Measurements from ENCODE around the gene ADAMTS6.

Gene ADAMTS6

GRCh38 chr5:65483546-65484346 is 2.0 kb upstream of the ADAMTS6 start:
- peak overlapping the region; percentile 92 for H3K4me3 ChIP-seq (ENCODE audit: low read length)
- DNase-seq (ENCODE audit: low read depth) = peak; percentile 88
- no peaks in the 10 kb centered on the region for H3K9me3 ChIP-seq (ENCODE audit: control insufficient read depth, low read length)

GRCh38 chr5:65482736-65483545 is 1.2 kb upstream of the ADAMTS6 start:
- Histone ChIP-seq H3K9me3 (ENCODE audit: control insufficient read depth, low read length) (no peaks in the 10 kb centered on the region), H3K4me1 (ENCODE audit: control insufficient read depth, insufficient read depth, low read length) (peaks cover 20% of the 10 kb centered on the region), H3K36me3 (ENCODE audit: control insufficient read depth, insufficient read depth, low read length, severe bottlenecking) (no peaks in the 10 kb centered on the region), H3K9ac (ENCODE audit: low read length) (peak overlapping the region; percentile 93), H3K27me3 (replicated peaks; ENCODE audit: control insufficient read depth, insufficient read depth, low read length) (no peaks in the 10 kb centered on the region), H3K4me3 (ENCODE audit: low read length) (peak overlapping the region; percentile 92)
- peak; percentile 80 for DNase-seq (ENCODE audit: low read depth)

More at GRCh38 chr5:65483546-65484346, 2.0 kb upstream of the ADAMTS6 start:
- Histone ChIP-seq H3K36me3 (ENCODE audit: control insufficient read depth, insufficient read depth, low read length, severe bottlenecking) (no peaks in the 10 kb centered on the region), H3K9ac (ENCODE audit: low read length) (peak overlapping the region; percentile 93), H3K4me1 (ENCODE audit: control insufficient read depth, insufficient read depth, low read length) (peaks cover 16% of the 10 kb centered on the region), H3K27me3 (replicated peaks; ENCODE audit: control insufficient read depth, insufficient read depth, low read length) (no peaks in the 10 kb centered on the region)

- Histone ChIP-seq H3K4me1 (ENCODE audit: control insufficient read depth, insufficient read depth, low read length) (peaks cover 23% of the 10 kb centered on the region), H3K4me3 (ENCODE audit: low read length) (peak overlapping the region; percentile 92), H3K9me3 (ENCODE audit: control insufficient read depth, low read length) (no peaks in the 10 kb centered on the region), H3K36me3 (ENCODE audit: control insufficient read depth, insufficient read depth, low read length, severe bottlenecking) (no peaks in the 10 kb centered on the region), H3K27me3 (replicated peaks; ENCODE audit: control insufficient read depth, insufficient read depth, low read length) (no peaks in the 10 kb centered on the region), H3K9ac (ENCODE audit: low read length) (peak overlapping the region; percentile 93)
- DNase-seq (ENCODE audit: low read depth) = peak; percentile 64
Measured at GRCh38 chr5:65482296-65482735, 596 bp upstream of the ADAMTS6 start.

- peak overlapping the region; percentile 92 for H3K4me3 ChIP-seq (ENCODE audit: low read length)
- peaks cover 29% of the 10 kb centered on the region for H3K4me1 ChIP-seq (ENCODE audit: control insufficient read depth, insufficient read depth, low read length)
- peak; percentile 53 for DNase-seq (ENCODE audit: low read depth)
- no peaks in the 10 kb centered on the region for H3K27me3 ChIP-seq (replicated peaks; ENCODE audit: control insufficient read depth, insufficient read depth, low read length)
- H3K9ac ChIP-seq (ENCODE audit: low read length) = peak overlapping the region; percentile 93
- no peaks in the 10 kb centered on the region for H3K36me3 ChIP-seq (ENCODE audit: control insufficient read depth, insufficient read depth, low read length, severe bottlenecking)
- no peaks in the 10 kb centered on the region for H3K9me3 ChIP-seq (ENCODE audit: control insufficient read depth, low read length)
Measured at GRCh38 chr5:65481171-65481581, 544 bp downstream of the ADAMTS6 start.

GRCh38 chr5:65480306-65480865 is 1.3 kb downstream of the ADAMTS6 start:
- DNase-seq (ENCODE audit: low read depth) = peak; percentile 92
- Histone ChIP-seq H3K4me1 (ENCODE audit: control insufficient read depth, insufficient read depth, low read length) (peaks cover 30% of the 10 kb centered on the region), H3K9me3 (ENCODE audit: control insufficient read depth, low read length) (no peaks in the 10 kb centered on the region), H3K4me3 (ENCODE audit: low read length) (peak overlapping the region; percentile 92), H3K27me3 (replicated peaks; ENCODE audit: control insufficient read depth, insufficient read depth, low read length) (no peaks in the 10 kb centered on the region), H3K9ac (ENCODE audit: low read length) (peak overlapping the region; percentile 93), H3K36me3 (ENCODE audit: control insufficient read depth, insufficient read depth, low read length, severe bottlenecking) (no peaks in the 10 kb centered on the region)

- H3K9ac ChIP-seq (ENCODE audit: low read length) = peak overlapping the region; percentile 93
- no peaks in the 10 kb centered on the region for H3K27me3 ChIP-seq (replicated peaks; ENCODE audit: control insufficient read depth, insufficient read depth, low read length)
- peak; percentile 15 for DNase-seq (ENCODE audit: low read depth)
- H3K4me3 ChIP-seq (ENCODE audit: low read length) = peak overlapping the region; percentile 92
- H3K36me3 ChIP-seq (ENCODE audit: control insufficient read depth, insufficient read depth, low read length, severe bottlenecking) = no peaks in the 10 kb centered on the region
- no peaks in the 10 kb centered on the region for H3K9me3 ChIP-seq (ENCODE audit: control insufficient read depth, low read length)
- peaks cover 38% of the 10 kb centered on the region for H3K4me1 ChIP-seq (ENCODE audit: control insufficient read depth, insufficient read depth, low read length)
Measured at GRCh38 chr5:65479527-65479926, 2.2 kb downstream of the ADAMTS6 start.

- Histone ChIP-seq H3K4me1 (ENCODE audit: control insufficient read depth, insufficient read depth, low read length) (peaks cover 45% of the 10 kb centered on the region), H3K9me3 (ENCODE audit: control insufficient read depth, low read length) (no peaks in the 10 kb centered on the region), H3K9ac (ENCODE audit: low read length) (no peak overlapping the region), H3K4me3 (ENCODE audit: low read length) (no peak overlapping the region), H3K27me3 (replicated peaks; ENCODE audit: control insufficient read depth, insufficient read depth, low read length) (no peaks in the 10 kb centered on the region), H3K36me3 (ENCODE audit: control insufficient read depth, insufficient read depth, low read length, severe bottlenecking) (no peaks in the 10 kb centered on the region)
- DNase-seq (ENCODE audit: low read depth) = peak; percentile 13
Measured at GRCh38 chr5:65478336-65478735, 3.4 kb downstream of the ADAMTS6 start.

- no peaks in the 10 kb centered on the region for H3K9me3 ChIP-seq (ENCODE audit: control insufficient read depth, low read length)
- H3K27me3 ChIP-seq (replicated peaks; ENCODE audit: control insufficient read depth, insufficient read depth, low read length) = no peaks in the 10 kb centered on the region
- no peak for DNase-seq (ENCODE audit: low read depth)
- no peaks in the 10 kb centered on the region for H3K36me3 ChIP-seq (ENCODE audit: control insufficient read depth, insufficient read depth, low read length, severe bottlenecking)
- H3K4me3 ChIP-seq (ENCODE audit: low read length) = no peak overlapping the region
- peaks cover 43% of the 10 kb centered on the region for H3K4me1 ChIP-seq (ENCODE audit: control insufficient read depth, insufficient read depth, low read length)
- H3K9ac ChIP-seq (ENCODE audit: low read length) = no peak overlapping the region
Measured at GRCh38 chr5:65475895-65476294, 5.8 kb downstream of the ADAMTS6 start.

- Histone ChIP-seq H3K4me3 (ENCODE audit: low read length) (no peak overlapping the region), H3K27me3 (replicated peaks; ENCODE audit: control insufficient read depth, insufficient read depth, low read length) (no peaks in the 10 kb centered on the region), H3K9me3 (ENCODE audit: control insufficient read depth, low read length) (no peaks in the 10 kb centered on the region), H3K9ac (ENCODE audit: low read length) (peak overlapping the region; percentile 71), H3K36me3 (ENCODE audit: control insufficient read depth, insufficient read depth, low read length, severe bottlenecking) (no peaks in the 10 kb centered on the region), H3K4me1 (ENCODE audit: control insufficient read depth, insufficient read depth, low read length) (peaks cover 43% of the 10 kb centered on the region)
- DNase-seq (ENCODE audit: low read depth) = no peak
Measured at GRCh38 chr5:65475336-65475735, 6.4 kb downstream of the ADAMTS6 start.

- Histone ChIP-seq H3K4me1 (ENCODE audit: control insufficient read depth, insufficient read depth, low read length) (peaks cover 41% of the 10 kb centered on the region), H3K9me3 (ENCODE audit: control insufficient read depth, low read length) (no peaks in the 10 kb centered on the region), H3K36me3 (ENCODE audit: control insufficient read depth, insufficient read depth, low read length, severe bottlenecking) (no peaks in the 10 kb centered on the region), H3K4me3 (ENCODE audit: low read length) (peak overlapping the region; percentile 38), H3K27me3 (replicated peaks; ENCODE audit: control insufficient read depth, insufficient read depth, low read length) (no peaks in the 10 kb centered on the region), H3K9ac (ENCODE audit: low read length) (peak overlapping the region; percentile 71)
- no peak for DNase-seq (ENCODE audit: low read depth)
Measured at GRCh38 chr5:65474130-65474711, 7.5 kb downstream of the ADAMTS6 start.

GRCh38 chr5:65468633-65469032 is 13.1 kb downstream of the ADAMTS6 start:
- no peaks in the 10 kb centered on the region for H3K36me3 ChIP-seq (ENCODE audit: control insufficient read depth, insufficient read depth, low read length, severe bottlenecking)
- DNase-seq (ENCODE audit: low read depth) = peak; percentile 36
- no peaks in the 10 kb centered on the region for H3K9me3 ChIP-seq (ENCODE audit: control insufficient read depth, low read length)
- H3K4me1 ChIP-seq (ENCODE audit: control insufficient read depth, insufficient read depth, low read length) = peaks cover 11% of the 10 kb centered on the region
- no peak overlapping the region for H3K9ac ChIP-seq (ENCODE audit: low read length)
- no peaks in the 10 kb centered on the region for H3K27me3 ChIP-seq (replicated peaks; ENCODE audit: control insufficient read depth, insufficient read depth, low read length)
- peak overlapping the region; percentile 4 for H3K4me3 ChIP-seq (ENCODE audit: low read length)
